PC-3 (cell line): ENCODE results near the gene ZDHHC13. TPM values are rescaled to one million over a fixed set of nuclear protein-coding genes. Genes with fewer than 3 reads are reported as not detected.

Experiments
- ATAC-seq: fragments of 200-7000 bp; cut with Tn5 transposase; 2 replicates; pipeline ENCODE4 v1.9.1; 2020; ENCODE audit warnings: mild to moderate bottlenecking, moderate library complexity
- BruUV-seq: library from RNA; stranded (reverse); fragments of 400-500 nt; replicated peaks from 2 replicates; lab custom pipeline; 2021; lab: Mats Ljungman, UMichigan
- CTCF ChIA-PET: fragments of 300-600 bp; sonication (Branson Sonifier 250); formaldehyde crosslinking; loops from one replicate; lab custom pipeline; 2022; ENCODE audit warnings: antibody characterized with exemption; lab: Charles Lee
- POLR2A ChIA-PET: fragments of 300-600 bp; sonication (Branson Sonifier 250); formaldehyde crosslinking; loops from one replicate; lab custom pipeline; 2022; ENCODE audit warnings: antibody characterized with exemption; ENCODE audit not compliant: unreplicated experiment; lab: Charles Lee
- DNase-seq: peaks from one replicate; pipeline ENCODE4 v3.0.0-alpha.2; 2015
- H2AFZ ChIP-seq: fragments of 300-600 bp; sonication (generic); 2 replicates; pipeline ENCODE4 v1.6.0; 2016; ENCODE audit warnings: antibody characterized with exemption, low read length
- H3F3A ChIP-seq: fragments of 300-600 bp; sonication (generic); one replicate; pipeline ENCODE4 v1.6.0; 2017; ENCODE audit warnings: antibody characterized with exemption, low read length, control low read depth, mild to moderate bottlenecking; ENCODE audit not compliant: unreplicated experiment
- H3K27ac ChIP-seq: fragments of 300-600 bp; sonication (generic); 2 replicates; pipeline ENCODE4 v1.5.1; 2016; ENCODE audit warnings: mild to moderate bottlenecking, low read length
- H3K27me3 ChIP-seq: fragments of 300-600 bp; sonication (generic); 2 replicates; pipeline ENCODE4 v1.6.1; 2016; ENCODE audit warnings: low read length, mixed read lengths
- H3K36me3 ChIP-seq: fragments of 300-600 bp; sonication (generic); 2 replicates; pipeline ENCODE4 v1.6.1; 2016; ENCODE audit warnings: low read depth, mixed run types, low read length, mixed read lengths
- H3K4me1 ChIP-seq: fragments of 300-600 bp; sonication (generic); 2 replicates; pipeline ENCODE4 v1.5.1; 2016; ENCODE audit warnings: low read length; ENCODE audit not compliant: insufficient read depth
- H3K4me2 ChIP-seq: fragments of 300-600 bp; sonication (generic); 2 replicates; pipeline ENCODE4 v1.6.0; 2016; ENCODE audit warnings: low read length
- H3K4me3 ChIP-seq: fragments of 300-600 bp; sonication (generic); 2 replicates; pipeline ENCODE4 v1.5.1; 2016; ENCODE audit warnings: mild to moderate bottlenecking, low read length, mixed read lengths
- H3K79me2 ChIP-seq: fragments of 300-600 bp; sonication (generic); 2 replicates; pipeline ENCODE4 v1.6.1; 2017; ENCODE audit warnings: low read length, mixed read lengths
- H3K9ac ChIP-seq: fragments of 300-600 bp; sonication (generic); 2 replicates; pipeline ENCODE4 v1.6.0; 2016; ENCODE audit warnings: mild to moderate bottlenecking, low read length
- H3K9me2 ChIP-seq: fragments of 300-600 bp; sonication (generic); replicated peaks from 2 replicates; pipeline ENCODE4 v1.6.1; 2016; ENCODE audit warnings: mixed run types, low read length, mixed read lengths
- H3K9me3 ChIP-seq: fragments of 300-600 bp; sonication (generic); 2 replicates; pipeline ENCODE4 v1.6.1; 2016; ENCODE audit warnings: low read length, mixed read lengths
- H4K20me1 ChIP-seq: fragments of 300-600 bp; sonication (generic); 2 replicates; pipeline ENCODE4 v1.6.1; 2016; ENCODE audit warnings: low read length, mixed read lengths
- CTCF ChIP-seq: fragments of 300-600 bp; sonication (generic); conservative IDR thresholded peaks from 2 replicates; pipeline ENCODE4 v1.5.1; 2017; ENCODE audit warnings: antibody characterized with exemption, low read depth, mild to moderate bottlenecking, low read length
- EZH2 ChIP-seq: fragments of 300-600 bp; sonication (generic); IDR thresholded peaks from one replicate; pipeline ENCODE4 v1.6.1; 2017; ENCODE audit warnings: antibody characterized with exemption, mild to moderate bottlenecking, low read length; ENCODE audit not compliant: unreplicated experiment
- EZH2phosphoT487 ChIP-seq: fragments of 300-600 bp; sonication (generic); IDR thresholded peaks from 2 replicates; pipeline ENCODE4 v1.6.1; 2018; ENCODE audit warnings: mild to moderate bottlenecking, antibody characterized with exemption, low read length, borderline replicate concordance
- intact Hi-C: fragments of 100-400 bp; cut with micrococcal nuclease; formaldehyde crosslinking; loops from 2 replicates; pipeline ENCODE4 v1.9.0; 2023
- total RNA-seq: library from RNA; depleted of rRNA; stranded (reverse); fragments of >200 nt; gene quantifications from 2 replicates; pipeline ENCODE4 v1.2.3, GENCODE V29; 2014

Gene ZDHHC13
- total RNA-seq, 1 experiment from 2014 or later = 21.2 TPM

DNA sequence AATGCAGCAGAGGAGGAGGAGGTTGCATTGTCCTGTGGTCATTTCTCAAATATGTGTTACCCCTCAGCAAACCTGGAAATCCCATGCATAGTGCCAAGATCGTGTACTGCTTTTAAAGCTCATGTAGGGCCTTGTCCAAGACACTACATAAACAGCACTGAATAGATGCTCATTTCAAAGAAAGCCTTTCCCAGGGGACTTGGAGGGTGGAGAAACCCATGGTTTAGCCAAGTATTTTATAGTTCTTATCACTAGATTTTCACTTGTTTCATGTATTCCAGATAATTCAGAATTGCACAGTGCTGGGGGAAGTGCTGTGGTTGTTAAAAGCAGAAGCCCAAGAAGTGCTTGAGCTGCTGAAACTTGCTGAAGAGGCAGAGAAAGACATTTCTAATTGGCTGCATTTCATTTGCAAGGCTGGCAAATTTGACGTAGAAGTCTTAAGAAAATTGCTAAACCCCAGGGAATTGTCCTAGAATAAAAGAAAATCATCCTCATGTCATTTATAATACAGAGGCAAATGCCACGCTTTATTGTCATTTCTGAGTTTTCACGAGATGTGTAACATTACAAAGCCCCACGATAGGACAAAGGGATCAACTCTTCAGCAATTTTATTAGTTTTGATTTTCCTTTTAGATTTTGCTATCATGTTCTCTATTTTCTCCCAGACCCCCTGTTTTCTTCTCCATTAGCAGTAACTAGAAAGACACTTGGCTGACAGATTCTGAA is 64.7 kb downstream of the ZDHHC13 start:
- Histone ChIP-seq H3K4me1 (no peaks in the 10 kb centered on the region), H3K79me2 (no peaks in the 10 kb centered on the region), H3K9me3 (no peaks in the 10 kb centered on the region), H3K4me3 (no peak overlapping the region), H3K27me3 (no peaks in the 10 kb centered on the region), H3K9me2 (no peaks in the 10 kb centered on the region), H3K9ac (no peak overlapping the region), H3K36me3 (peaks cover 4% of the 10 kb centered on the region; the same call in 1 of the 2 replicates), H3K4me2 (no peak overlapping the region), H3K27ac (no peak overlapping the region), H4K20me1 (no peaks in the 10 kb centered on the region), H2AFZ (no peak overlapping the region), H3F3A (no peaks in the 10 kb centered on the region)
- no TSS peak for BruUV-seq
- TF ChIP-seq EZH2phosphoT487 (no peak), EZH2 (no peak), CTCF (no peak)
- POLR2A ChIA-PET = no interaction called here
- ATAC-seq = no peak
- no peak for DNase-seq
- CTCF ChIA-PET = no interaction called here
- intact Hi-C loops = no loop called here

DNA sequence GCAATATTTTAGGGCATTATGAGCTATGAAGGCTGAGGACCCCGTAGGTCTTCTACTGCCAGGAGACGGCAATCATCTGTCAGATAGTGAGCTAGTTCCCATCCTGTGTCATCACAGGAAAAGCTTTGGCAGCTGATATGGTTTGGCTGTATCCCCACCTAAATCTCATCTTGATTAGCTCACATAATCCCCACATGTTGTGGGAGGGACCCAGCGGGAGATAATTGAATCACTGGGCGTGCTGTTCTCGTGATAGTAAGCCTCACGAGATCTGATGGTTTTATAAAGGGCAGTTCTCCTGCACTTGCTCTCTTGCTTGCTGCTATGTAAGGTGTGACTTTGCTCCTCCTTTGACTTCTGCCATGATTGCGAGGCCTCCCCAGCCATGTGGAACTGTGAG is 66.7 kb downstream of the ZDHHC13 start:
- H3K9ac ChIP-seq = no peak overlapping the region
- H3F3A ChIP-seq = no peaks in the 10 kb centered on the region
- DNase-seq (no peak), ATAC-seq (no peak)
- no peak overlapping the region for H3K4me3 ChIP-seq
- CTCF ChIA-PET = no interaction called here
- H3K36me3 ChIP-seq = no peaks in the 10 kb centered on the region
- H3K9me2 ChIP-seq = no peaks in the 10 kb centered on the region
- no peaks in the 10 kb centered on the region for H4K20me1 ChIP-seq
- intact Hi-C loops = no loop called here
- no peak overlapping the region for H3K27ac ChIP-seq
- H3K4me1 ChIP-seq = no peaks in the 10 kb centered on the region
- H3K27me3 ChIP-seq = no peaks in the 10 kb centered on the region
- H3K4me2 ChIP-seq = no peak overlapping the region
- no peaks in the 10 kb centered on the region for H3K79me2 ChIP-seq
- POLR2A ChIA-PET = no interaction called here
- no TSS peak for BruUV-seq
- H3K9me3 ChIP-seq = no peaks in the 10 kb centered on the region
- no peak overlapping the region for H2AFZ ChIP-seq
- TF ChIP-seq EZH2phosphoT487 (no peak), EZH2 (no peak), CTCF (no peak)

DNA sequence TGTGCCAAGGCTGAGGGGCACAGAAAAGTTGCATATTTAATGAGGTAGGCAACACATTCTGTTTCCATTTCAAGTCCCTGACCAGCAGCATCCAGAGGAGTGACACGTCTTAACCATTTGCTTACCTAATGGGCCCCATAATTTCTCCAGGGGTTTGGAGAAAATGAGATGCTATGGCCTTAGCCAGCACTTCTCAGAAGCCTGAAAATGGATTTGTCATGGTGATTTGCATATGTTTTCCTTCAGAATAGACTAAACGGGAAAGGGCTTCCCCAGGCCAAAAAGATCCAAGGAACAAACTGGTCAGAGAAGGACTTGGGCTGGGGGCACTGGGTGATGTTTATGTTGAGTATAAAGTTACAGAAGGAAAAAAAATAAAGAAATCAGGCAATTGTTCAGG is 68.1 kb downstream of the ZDHHC13 start:
- ChIA-PET POLR2A (no interaction called here), CTCF (no interaction called here)
- Histone ChIP-seq H3K4me3 (no peak overlapping the region), H3K4me1 (no peaks in the 10 kb centered on the region), H3F3A (no peaks in the 10 kb centered on the region), H3K9ac (no peak overlapping the region), H2AFZ (no peak overlapping the region), H3K4me2 (no peak overlapping the region), H3K36me3 (no peaks in the 10 kb centered on the region), H3K27me3 (no peaks in the 10 kb centered on the region), H3K9me2 (no peaks in the 10 kb centered on the region), H4K20me1 (no peaks in the 10 kb centered on the region), H3K79me2 (no peaks in the 10 kb centered on the region), H3K9me3 (no peaks in the 10 kb centered on the region), H3K27ac (no peak overlapping the region)
- DNase-seq (no peak), ATAC-seq (no peak)
- no peak for TF ChIP-seq EZH2
- TF ChIP-seq EZH2phosphoT487 = no peak
- no peak for TF ChIP-seq CTCF
- no TSS peak for BruUV-seq
- intact Hi-C loops = no loop called here
